GM12873 (cell line): Measurements from ENCODE around the gene UGT8.

Experiments
- CTCF ChIP-seq: IDR thresholded peaks from 2 replicates; pipeline ENCODE4 v1.5.1; 2012; ENCODE audit warnings: low read depth, mild to moderate bottlenecking, moderate library complexity, low read length, control low read depth; ENCODE audit not compliant: insufficient read depth; ENCODE audit errors: missing control alignments

Gene UGT8

DNA sequence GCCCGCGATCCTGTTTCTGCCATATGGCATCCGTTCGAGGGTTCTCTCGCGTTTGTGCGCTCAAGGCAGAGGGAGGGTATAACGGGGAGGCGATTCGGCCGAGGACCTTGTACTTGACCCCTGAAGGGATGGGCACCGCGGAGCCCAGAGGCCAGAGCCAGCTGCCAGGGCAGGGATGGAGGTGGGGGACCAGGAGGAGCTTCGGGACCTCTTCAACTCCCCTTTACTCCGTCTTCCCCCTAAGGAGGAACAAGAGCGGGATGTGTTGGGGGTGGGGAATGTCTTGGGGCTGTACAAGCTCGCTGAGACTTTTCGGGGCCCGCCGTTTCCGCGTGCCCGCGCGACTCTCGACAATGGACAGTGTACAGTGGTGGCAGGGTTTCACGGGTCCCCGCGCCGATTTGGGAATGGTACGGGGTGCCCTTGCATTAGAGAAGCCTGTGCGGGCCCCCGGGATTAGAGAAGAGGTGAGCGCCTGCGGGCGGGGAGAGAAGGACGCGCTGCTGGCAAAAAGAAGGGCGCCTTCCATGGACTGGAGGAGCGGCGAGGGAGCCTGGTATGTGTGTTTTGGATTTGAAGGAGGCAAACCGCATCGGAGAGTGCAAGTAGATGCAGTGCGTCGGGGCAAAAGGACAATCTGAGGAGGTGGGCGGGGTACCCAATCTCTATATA lies 760 bp downstream of the UGT8 start:
- TF ChIP-seq CTCF, result no peak

DNA sequence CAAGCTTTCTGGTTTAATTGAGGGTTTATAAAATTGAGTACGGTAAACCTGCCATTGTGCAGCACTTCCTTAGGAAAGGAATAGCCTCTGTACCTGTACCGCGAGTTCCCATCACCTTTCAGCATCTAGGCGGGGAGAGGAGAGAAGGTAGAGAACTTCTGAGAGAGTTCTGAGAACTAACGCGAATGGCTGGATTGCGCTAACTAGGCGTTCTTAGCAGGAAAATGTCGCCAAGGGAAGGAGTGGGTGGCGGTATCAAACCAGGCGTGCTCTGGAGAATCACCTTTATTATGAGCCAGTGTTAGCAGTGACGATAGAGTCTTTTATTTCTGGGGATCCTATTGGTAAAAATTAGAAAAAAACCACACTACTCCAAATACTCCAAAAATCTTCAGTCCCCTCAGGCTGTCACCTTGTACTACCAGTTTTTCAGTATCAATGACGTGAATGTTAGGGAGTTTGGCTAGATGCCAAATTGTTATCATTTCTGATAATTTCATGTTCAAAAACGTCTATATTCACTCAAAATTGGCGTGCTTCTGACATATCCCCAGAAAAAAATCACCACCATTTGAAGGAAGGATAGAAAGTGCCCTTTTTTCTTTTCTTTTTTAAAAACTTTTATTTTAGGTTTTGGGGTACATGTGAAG lies 1.4 kb downstream of the UGT8 start:
- TF ChIP-seq CTCF, result no peak

DNA sequence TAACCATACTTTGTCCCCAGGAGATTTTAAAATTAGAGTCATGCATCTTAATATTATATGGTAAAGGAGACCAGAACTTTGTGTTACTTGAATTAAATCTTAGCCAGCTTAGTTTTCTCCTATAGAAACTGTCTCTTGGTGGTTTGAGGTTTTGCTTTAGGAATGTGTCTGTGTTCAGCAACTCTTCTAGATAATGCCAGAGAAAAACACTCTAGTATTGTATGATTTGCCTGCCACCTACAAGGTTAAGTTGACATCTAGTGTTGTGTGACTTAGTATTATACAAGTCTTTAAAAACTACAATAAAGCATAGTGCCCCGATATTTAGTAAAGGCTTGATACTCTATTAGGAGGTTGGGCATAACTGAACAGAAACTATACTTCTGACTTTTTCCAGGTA lies 2.1 kb downstream of the UGT8 start:
- no peak for TF ChIP-seq CTCF

DNA sequence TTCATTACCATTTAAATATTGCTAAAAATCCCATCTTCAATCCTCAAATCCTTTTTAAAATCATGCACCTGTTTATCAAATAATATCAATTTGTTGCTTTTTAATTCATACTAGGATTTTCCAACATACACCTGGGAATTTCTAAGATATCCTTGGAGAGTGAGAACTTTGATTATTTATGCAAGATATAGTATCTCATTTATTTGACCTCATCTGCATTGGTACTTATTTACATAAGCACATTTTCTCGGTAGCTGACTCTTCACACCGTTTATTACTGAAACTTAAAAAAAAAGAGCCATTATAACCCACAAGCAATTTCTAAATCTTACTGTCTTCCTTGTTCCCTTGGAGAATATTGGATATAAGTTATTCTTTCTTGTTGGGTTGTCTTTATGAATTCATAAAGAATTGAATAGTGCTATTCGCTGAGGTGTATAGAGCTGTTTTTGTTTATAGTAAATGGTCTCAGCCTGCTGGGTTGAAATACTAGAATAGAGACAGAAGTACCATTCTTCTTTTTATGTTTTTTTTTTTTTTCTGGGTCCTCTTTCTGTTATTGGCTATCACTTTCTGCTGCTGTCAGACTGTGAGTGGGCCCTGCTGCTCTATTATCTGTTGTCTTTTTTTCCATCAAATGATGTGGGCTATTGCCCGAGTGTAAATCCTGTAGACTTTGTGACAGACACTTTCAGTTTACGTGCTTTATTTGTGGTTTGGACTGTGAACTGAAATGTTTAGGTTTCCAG lies 2.9 kb downstream of the UGT8 start:
- TF ChIP-seq CTCF, result no peak

- no peak for TF ChIP-seq CTCF
These were observed 4.9 kb downstream of the UGT8 start for GRCh38 chr4:114603497-114603896.

- TF ChIP-seq CTCF, result no peak
These were observed 7.6 kb downstream of the UGT8 start for GRCh38 chr4:114606245-114606644.

GRCh38 chr4:114607056-114607455 lies 8.4 kb downstream of the UGT8 start:
- no peak for TF ChIP-seq CTCF
